HG03060 (cell line): ENCODE results near the gene MOGAT2.
"Not testable (repeated sequence)": the region's sequence is repeated elsewhere in the genome, so short reads cannot be mapped to it uniquely, and the experiment has no call there.

ENCODE experiments used
- ATAC-seq: cut with Tn5 transposase; IDR thresholded peaks from one replicate; pipeline ENCODE4 v1.9.1; 2021; ENCODE audit warnings: low read depth, moderate number of reproducible peaks; ENCODE audit not compliant: unreplicated experiment

The MOGAT2 gene

DNA sequence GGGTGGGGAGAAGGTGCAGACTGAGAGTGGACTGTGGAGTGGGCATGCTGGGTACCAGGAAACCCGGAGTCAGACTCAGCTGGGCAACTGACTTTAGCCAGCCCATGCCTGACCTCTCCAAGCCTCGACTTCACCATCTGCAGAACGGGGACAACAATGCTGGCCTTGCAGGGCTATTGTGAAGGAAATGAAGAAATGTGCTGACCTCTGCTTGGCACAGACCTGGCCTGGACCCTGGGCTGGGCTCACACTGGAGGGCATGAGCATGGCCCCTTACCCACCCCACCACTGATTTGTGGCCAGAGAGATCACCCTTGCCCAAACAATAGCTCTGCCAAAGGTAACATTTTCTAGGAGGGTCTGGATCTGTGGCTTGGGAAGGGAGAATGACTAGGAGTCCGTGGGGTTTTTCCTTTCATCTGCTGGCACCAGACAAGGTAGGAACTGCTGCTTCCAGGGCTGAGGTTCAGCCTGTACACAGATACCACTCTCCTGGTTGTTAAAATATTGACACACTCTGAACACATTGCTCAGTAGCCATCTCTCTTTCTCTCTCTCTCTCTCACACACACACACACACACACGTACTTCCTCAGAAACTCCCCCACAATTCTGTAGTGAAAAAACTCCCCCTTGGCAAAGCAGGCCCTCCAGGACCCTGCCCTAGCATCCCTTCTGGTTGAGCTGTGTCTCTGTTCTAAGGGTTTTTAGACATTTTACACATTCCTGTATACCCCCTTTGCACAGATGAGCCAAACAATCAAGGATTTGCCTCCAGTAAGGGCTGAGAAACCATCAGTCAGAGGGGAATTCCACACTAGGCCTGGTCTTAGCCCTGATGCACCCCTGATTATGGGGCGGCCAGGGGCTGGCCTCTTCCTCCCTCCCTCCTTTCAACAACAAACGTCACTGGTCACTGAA, 1.0 kb downstream of the MOGAT2 start:
- ATAC-seq, result no peak

GRCh38 chr11:75719340-75720239, 2.0 kb downstream of the MOGAT2 start:
- no peak for ATAC-seq

DNA sequence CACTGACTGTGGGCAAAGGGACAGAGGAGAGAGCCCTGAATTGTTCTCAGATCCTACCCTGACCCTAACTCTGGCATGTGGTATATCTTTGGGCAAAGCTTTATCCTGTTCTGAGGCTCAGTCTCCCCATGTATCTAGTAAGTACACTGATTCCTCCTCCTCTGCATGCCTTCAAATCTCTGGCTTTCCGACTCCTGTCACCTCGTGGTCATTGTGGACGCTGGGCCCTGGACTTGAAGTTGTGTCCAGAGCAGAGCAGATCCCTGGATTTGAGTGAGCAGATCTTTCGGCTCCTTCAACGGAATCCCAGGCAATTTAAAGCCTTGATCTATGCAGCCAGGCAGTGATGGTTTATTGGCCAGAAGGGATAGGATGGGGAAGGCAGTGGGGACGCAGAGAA, 3.0 kb downstream of the MOGAT2 start:
- ATAC-seq, result no peak

DNA sequence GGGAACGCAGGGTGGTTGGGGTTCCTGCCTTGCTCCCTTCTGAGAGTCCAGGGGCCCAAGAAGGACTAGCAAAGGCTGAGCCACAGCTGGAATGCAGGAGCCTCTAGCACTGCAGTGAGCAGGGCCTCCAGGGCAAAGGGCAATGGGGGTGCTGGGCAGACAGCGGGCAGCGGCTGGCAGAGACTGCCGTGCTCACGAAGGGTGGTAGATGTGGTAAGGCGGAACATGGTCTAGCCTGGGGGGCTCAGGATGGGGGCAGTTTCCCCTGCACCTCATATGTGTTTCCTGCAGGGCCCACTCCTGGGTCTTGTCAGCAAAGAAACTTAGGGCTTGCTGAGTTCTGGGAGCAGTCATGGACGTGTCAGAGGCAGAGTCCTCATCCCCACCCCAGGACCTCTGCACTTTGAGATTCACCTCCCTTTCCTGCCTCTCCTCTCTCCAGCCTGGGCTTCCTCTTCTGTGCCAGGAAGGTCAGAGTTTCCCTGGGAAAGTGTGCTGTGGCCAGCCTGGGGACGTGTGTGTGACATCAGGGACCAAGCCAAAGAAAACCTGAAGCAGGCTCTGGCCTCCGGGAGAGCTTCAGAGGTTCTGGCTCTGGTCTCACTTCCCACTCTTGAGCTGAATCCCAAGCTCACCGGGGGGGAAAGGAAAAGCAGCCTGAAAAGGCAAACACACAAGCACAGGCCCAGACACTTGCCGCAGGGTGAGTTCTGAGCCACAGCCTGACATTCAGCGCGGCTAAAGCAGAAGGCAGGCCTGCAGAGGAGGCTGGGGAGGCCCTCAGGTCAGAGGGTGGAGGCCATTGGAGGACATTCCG, 4.4 kb downstream of the MOGAT2 start:
- ATAC-seq, result no peak

DNA sequence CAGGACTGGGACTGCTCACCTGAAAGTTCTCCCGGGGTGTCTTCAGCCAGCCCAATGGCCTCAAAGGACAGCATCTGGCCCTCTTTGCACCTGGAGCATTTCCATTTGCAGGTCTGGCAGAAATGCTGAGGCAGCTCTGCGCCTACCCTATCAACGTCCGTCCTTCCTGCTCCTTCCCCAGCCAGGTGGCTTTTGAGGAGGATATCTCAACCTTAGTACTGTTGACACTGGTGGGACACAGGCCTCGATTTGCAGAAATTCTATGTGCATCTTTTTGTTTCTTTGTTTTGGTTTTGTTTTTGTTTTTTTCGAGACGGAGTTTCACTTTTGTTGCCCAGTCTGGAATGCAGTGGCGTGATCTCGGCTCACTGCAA, 5.0 kb downstream of the MOGAT2 start:
- ATAC-seq, result no peak

DNA sequence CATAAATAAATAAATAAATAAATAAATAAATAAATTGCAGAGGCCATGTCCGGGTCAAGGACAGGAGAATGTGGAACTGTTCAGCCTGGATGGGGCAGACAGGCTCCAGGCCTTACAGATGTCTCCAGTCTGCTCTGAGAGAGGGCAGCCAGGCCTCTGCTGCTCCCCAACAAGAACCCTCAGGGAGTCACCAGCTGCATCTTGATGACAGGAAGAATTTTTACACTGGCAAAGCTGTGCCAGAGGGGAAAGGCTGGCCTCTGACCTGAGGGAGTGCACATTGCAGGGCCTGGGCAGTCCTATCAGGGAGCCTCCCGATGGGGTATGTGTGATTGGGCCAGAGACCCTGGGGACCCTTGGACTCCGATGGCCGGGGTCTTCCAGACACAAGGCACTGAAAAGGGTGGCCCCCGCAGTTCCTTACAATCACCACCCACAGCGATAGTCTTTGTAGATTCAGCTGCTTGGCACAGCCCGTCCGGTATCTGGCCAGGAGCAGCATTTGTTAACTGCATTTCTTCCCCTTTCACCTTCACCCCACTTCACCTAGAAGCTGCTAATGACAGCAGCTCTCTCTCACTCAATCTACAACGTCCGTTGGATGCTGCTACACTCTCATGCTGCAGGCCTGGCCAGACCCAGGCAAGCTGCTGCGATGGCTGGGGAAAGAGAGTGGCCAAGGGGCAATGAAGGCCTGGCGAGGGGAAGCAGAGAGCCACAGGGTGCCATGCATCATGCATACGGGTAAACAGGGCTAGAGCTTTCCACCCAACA, 8.1 kb downstream of the MOGAT2 start:
- ATAC-seq, result no peak

GRCh38 chr11:75728992-75729391, 11.4 kb downstream of the MOGAT2 start:
- no peak for ATAC-seq

- ATAC-seq, result no peak
Measured at GRCh38 chr11:75731095-75731494, 13.5 kb downstream of the MOGAT2 start.

DNA sequence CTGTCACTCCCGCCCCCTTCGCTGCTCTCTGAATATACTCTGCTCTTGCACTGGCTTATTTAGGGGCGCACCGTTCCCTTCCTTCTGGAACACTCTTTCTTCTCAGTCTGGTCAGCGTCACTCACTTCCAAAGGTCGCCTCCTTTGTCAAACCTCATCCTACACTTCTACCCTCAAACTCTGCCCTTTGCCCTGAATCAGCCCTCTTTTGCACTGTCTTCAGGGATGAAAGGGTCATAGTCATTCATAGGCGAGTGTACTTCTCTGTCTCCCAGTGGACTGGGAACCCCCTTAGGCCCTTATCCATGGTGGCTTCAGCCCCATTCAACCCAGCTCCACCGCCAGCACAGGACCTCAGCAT, 15.4 kb downstream of the MOGAT2 start:
- no peak for ATAC-seq

GRCh38 chr11:75733431-75734107, 15.9 kb downstream of the MOGAT2 start:
- no peak for ATAC-seq

GRCh38 chr11:75734491-75735180, 17.0 kb downstream of the MOGAT2 start:
- ATAC-seq, result no peak

DNA sequence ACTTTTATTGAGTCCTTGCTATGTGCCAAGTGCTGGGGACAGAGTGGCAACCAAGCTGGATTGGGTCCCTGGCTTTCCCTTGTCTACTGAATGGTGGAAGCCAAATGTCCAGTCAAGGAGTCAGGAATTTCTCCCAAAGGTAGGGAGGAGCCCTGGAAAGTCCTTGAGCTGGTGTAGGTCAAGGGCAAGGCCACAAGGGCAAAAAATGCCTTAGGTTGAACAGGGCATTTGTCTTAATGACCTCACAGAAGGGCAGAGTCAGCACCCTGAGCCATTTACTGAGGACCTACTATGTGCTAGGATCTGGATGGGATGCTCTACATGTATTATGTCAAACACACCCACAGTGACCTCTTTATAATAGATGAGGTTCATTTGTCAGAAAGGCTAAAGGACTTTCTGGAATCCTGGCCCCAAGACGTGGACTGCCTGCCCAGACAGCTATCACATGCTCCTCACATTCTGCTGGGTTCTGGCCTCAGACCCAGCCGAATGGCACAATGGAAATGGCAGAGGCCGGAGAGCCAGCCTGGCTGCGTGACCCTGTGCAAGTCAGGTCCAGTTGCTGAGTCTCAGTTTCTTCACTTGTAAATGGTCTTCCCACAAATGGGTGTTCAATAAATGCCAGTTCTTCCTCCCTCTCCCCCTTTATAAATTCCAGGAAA, 17.7 kb downstream of the MOGAT2 start:
- ATAC-seq, result no peak

GRCh38 chr11:75737314-75737713, 19.7 kb downstream of the MOGAT2 start:
- no peak for ATAC-seq

GRCh38 chr11:75740681-75741080, 23.0 kb downstream of the MOGAT2 start:
- no peak for ATAC-seq

- not testable (repeated sequence) for ATAC-seq
Measured at GRCh38 chr11:75743159-75743558, 25.5 kb downstream of the MOGAT2 start.

DNA sequence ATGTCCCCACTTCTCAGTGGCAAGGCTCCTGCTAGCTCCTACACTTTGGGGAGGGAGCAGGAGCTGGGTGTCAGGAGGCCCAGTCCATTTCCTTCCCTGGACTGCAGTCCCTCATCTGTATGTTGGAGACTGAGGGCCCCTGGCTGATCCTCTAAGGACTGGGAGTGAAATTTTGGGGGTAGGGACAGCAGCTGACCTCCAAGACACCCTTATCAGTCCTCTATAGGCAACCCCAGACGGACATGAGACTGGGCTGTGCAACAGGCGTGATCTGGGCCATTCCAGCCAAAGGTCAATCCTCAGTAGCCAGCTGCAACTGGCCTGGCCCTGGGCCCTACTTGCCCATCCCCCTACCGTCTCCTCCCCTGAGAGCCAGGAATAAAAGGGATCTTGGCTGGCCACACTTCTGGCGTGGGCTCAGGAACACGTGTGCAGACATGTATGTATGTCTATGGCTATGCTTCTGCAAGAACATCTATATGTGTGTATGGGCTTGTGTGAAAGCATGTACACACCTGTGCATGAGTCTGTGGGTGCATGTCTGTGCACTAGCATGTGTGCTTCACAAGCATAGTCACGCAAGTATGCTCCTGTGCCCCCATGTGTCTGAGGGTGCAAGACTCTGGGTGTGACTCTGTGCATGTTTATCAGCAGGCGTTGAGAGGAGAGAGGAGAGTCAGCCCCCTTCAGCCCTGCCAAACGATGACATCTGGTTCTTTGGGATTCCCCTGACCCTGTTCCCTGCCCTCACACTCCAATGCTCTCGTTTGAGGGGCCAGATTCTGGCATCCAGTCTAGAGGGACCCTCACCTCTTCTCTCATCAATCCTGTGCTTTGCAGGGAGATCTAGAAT, 26.3 kb downstream of the MOGAT2 start:
- ATAC-seq, result no peak

DNA sequence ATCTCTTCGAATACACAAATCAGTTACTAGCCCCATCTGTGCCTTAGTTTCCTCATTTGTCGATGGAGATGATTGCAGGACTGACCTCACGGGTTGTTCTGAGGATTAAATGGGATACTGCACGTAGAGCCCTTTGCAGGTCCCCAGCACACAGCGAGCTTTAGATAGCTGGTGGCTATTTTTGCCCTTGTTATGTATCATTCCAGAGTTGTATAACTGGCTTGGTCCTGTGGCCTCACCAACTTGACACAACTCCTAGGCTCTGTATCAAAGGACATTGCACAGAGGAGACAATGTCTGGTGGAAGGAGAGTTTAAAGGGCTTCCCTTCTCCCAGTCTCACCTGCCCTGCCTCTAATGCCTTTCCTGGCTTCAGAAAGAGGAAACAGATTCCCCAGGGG, 28.2 kb downstream of the MOGAT2 start:
- no peak for ATAC-seq
